ENCODE data around the gene NTN1. TPM values are rescaled to one million over a fixed set of nuclear protein-coding genes. Genes with fewer than 3 reads are reported as not detected.

The NTN1 gene
- total RNA-seq, 1 experiment from 2014 or later, result 17.7 TPM

- no peak overlapping the region for H3K4me3 ChIP-seq
- no peaks in the 10 kb centered on the region for H3K9me2 ChIP-seq (ENCODE audit: insufficient read depth)
- BruUV-seq (replicated peaks), result no TSS peak
- TF ChIP-seq EZH2 (IDR thresholded peaks at IDR 0.05; ENCODE audit: low read depth) (no peak), CTCF (conservative IDR thresholded peaks at IDR 0.05) (no peak)
- ChIA-PET POLR2A (ENCODE audit: unreplicated experiment) (no interaction called here), CTCF (no interaction called here)
- H4K20me1 ChIP-seq (ENCODE audit: insufficient read depth), result no peaks in the 10 kb centered on the region
- H3K4me1 ChIP-seq (replicated peaks; ENCODE audit: insufficient read depth), result no peaks in the 10 kb centered on the region
- no peaks in the 10 kb centered on the region for H3K36me3 ChIP-seq (ENCODE audit: low read depth)
- H3K9me3 ChIP-seq (ENCODE audit: insufficient read depth, low read depth), result no peaks in the 10 kb centered on the region
- H2AFZ ChIP-seq, result no peak overlapping the region
- H3F3A ChIP-seq (ENCODE audit: insufficient read depth, low read depth), result no peaks in the 10 kb centered on the region
- no peak for DNase-seq
- intact Hi-C loops (cut with micrococcal nuclease; ENCODE audit: unreplicated experiment), result no loop called here
- H3K27ac ChIP-seq, result no peak overlapping the region
- no peak overlapping the region for H3K4me2 ChIP-seq
- no peaks in the 10 kb centered on the region for H3K27me3 ChIP-seq (ENCODE audit: insufficient read depth, low read depth)
- H3K79me2 ChIP-seq (ENCODE audit: low read depth), result no peaks in the 10 kb centered on the region
Measured at GRCh38 chr17:9266697-9267117, 245.4 kb downstream of the NTN1 start.

- no peak overlapping the region for H2AFZ ChIP-seq
- H3K36me3 ChIP-seq (ENCODE audit: low read depth), result no peaks in the 10 kb centered on the region
- H3K4me3 ChIP-seq, result no peak overlapping the region
- ChIA-PET CTCF (no interaction called here), POLR2A (ENCODE audit: unreplicated experiment) (no interaction called here)
- H3K4me2 ChIP-seq, result no peak overlapping the region
- H3K27ac ChIP-seq, result no peak overlapping the region
- no peaks in the 10 kb centered on the region for H3K4me1 ChIP-seq (replicated peaks; ENCODE audit: insufficient read depth)
- H3F3A ChIP-seq (ENCODE audit: insufficient read depth, low read depth), result no peaks in the 10 kb centered on the region
- BruUV-seq (replicated peaks), result no TSS peak
- TF ChIP-seq EZH2 (IDR thresholded peaks at IDR 0.05; ENCODE audit: low read depth) (no peak), CTCF (conservative IDR thresholded peaks at IDR 0.05) (no peak)
- H3K27me3 ChIP-seq (ENCODE audit: insufficient read depth, low read depth), result no peaks in the 10 kb centered on the region
- intact Hi-C loops (cut with micrococcal nuclease; ENCODE audit: unreplicated experiment), result no loop called here
- no peaks in the 10 kb centered on the region for H4K20me1 ChIP-seq (ENCODE audit: insufficient read depth)
- H3K9me3 ChIP-seq (ENCODE audit: insufficient read depth, low read depth), result no peaks in the 10 kb centered on the region
- H3K9me2 ChIP-seq (ENCODE audit: insufficient read depth), result no peaks in the 10 kb centered on the region
- no peak for DNase-seq
- no peaks in the 10 kb centered on the region for H3K79me2 ChIP-seq (ENCODE audit: low read depth)
Measured at GRCh38 chr17:9268546-9268945, 247.2 kb downstream of the NTN1 start.

GRCh38 chr17:9269350-9270035, 248.2 kb downstream of the NTN1 start:
- Histone ChIP-seq H4K20me1 (ENCODE audit: insufficient read depth) (no peaks in the 10 kb centered on the region), H3K9me3 (ENCODE audit: insufficient read depth, low read depth) (no peaks in the 10 kb centered on the region), H3K79me2 (ENCODE audit: low read depth) (no peaks in the 10 kb centered on the region), H3K9me2 (ENCODE audit: insufficient read depth) (no peaks in the 10 kb centered on the region), H3K4me3 (no peak overlapping the region), H3K36me3 (ENCODE audit: low read depth) (no peaks in the 10 kb centered on the region), H3K27ac (no peak overlapping the region), H3K4me2 (no peak overlapping the region), H2AFZ (no peak overlapping the region), H3K27me3 (ENCODE audit: insufficient read depth, low read depth) (no peaks in the 10 kb centered on the region), H3F3A (ENCODE audit: insufficient read depth, low read depth) (no peaks in the 10 kb centered on the region), H3K4me1 (replicated peaks; ENCODE audit: insufficient read depth) (no peaks in the 10 kb centered on the region)
- intact Hi-C loops (cut with micrococcal nuclease; ENCODE audit: unreplicated experiment), result no loop called here
- BruUV-seq (replicated peaks), result no TSS peak
- POLR2A ChIA-PET (ENCODE audit: unreplicated experiment), result no interaction called here
- CTCF ChIA-PET, result no interaction called here
- TF ChIP-seq CTCF (conservative IDR thresholded peaks at IDR 0.05) (no peak), EZH2 (IDR thresholded peaks at IDR 0.05; ENCODE audit: low read depth) (no peak)
- DNase-seq, result no peak

Data from PC-9 (cell line).